Endothelial cell of umbilical vein (primary cell): ENCODE data around the gene AIG1. TPM values are rescaled to one million over a fixed set of nuclear protein-coding genes. Genes with fewer than 3 reads are reported as not detected.

Experiments used
- BruUV-seq: library from RNA; stranded (reverse); fragments of 400-500 nt; replicated peaks from 2 replicates; lab custom pipeline; 2021; lab: Mats Ljungman, UMichigan
- CTCF ChIA-PET: fragments of 300-600, 350-600 bp; sonication (Branson Sonifier 250); formaldehyde crosslinking; loops from one replicate; lab custom pipeline; 2021; ENCODE audit warnings: antibody characterized with exemption, inconsistent platforms; lab: Charles Lee
- POLR2A ChIA-PET: fragments of 300-600, 350-600 bp; sonication (Branson Sonifier 250); formaldehyde crosslinking; loops from one replicate; lab custom pipeline; 2021; ENCODE audit warnings: antibody characterized with exemption, inconsistent platforms; lab: Charles Lee
- DNase-seq: peaks from one replicate; pipeline ENCODE4 v3.0.0-alpha.2; 2011; ENCODE audit warnings: low read depth, low spot score
- FAIRE-seq: peaks from 2 replicates; lab custom pipeline; 2011; peaks lifted over from hg19 to GRCh38; lab: Jason Lieb, UNC
- H2AFZ ChIP-seq: 2 replicates; pipeline ENCODE4 v1.6.0; 2012; ENCODE audit warnings: low read depth, low read length, control low read depth, inconsistent platforms
- H3K27ac ChIP-seq: 2 replicates; pipeline ENCODE4 v1.5.1; 2011; ENCODE audit warnings: low read depth, mild to moderate bottlenecking, control low read depth, low read length, moderate library complexity; ENCODE audit not compliant: insufficient read depth
- H3K27me3 ChIP-seq, 2 experiments: 2 replicates each; pipeline versions ENCODE4 v1.6.0 to v1.6.1; 2011; ENCODE audit warnings: low read length in 2 of 2, mixed read lengths in 1 of 2; ENCODE audit not compliant: control insufficient read depth in 2 of 2, insufficient read depth in 2 of 2
- H3K36me3 ChIP-seq, 2 experiments: 2 replicates in 1 of 2; 3 replicates in 1 of 2; pipeline ENCODE4 v1.5.1; 2011; ENCODE audit warnings: low read length in 2 of 2, mild to moderate bottlenecking in 1 of 2, moderate library complexity in 1 of 2; ENCODE audit not compliant: control insufficient read depth in 2 of 2, insufficient read depth in 2 of 2; ENCODE audit errors: extremely low read depth in 1 of 2
- H3K4me1 ChIP-seq: 3 replicates; pipeline ENCODE4 v1.5.1; 2011; ENCODE audit warnings: mild to moderate bottlenecking, low read length; ENCODE audit not compliant: control insufficient read depth, insufficient read depth; ENCODE audit errors: extremely low read depth
- H3K4me2 ChIP-seq: 2 replicates; pipeline ENCODE4 v1.6.1; 2011; ENCODE audit warnings: low read length, control low read depth, mixed read lengths; ENCODE audit not compliant: insufficient read depth
- H3K4me3 ChIP-seq, 3 experiments: fragments of 200-600 bp in 1 of 3; sonication (generic), shearing (Covaris generic) in 1 of 3; replicated peaks in 1 of 3; 2 replicates each; pipeline ENCODE4 v1.5.1; 2011 to 2016; ENCODE audit warnings: control low read depth in 3 of 3, low read length in 3 of 3, mild to moderate bottlenecking in 2 of 3, inconsistent platforms in 1 of 3, low read depth in 1 of 3, moderate library complexity in 1 of 3; ENCODE audit not compliant: insufficient read depth in 1 of 3
- H3K79me2 ChIP-seq: 2 replicates; pipeline ENCODE4 v1.6.0; 2012; ENCODE audit warnings: low read length, inconsistent platforms; ENCODE audit not compliant: control insufficient read depth, insufficient read depth
- H3K9ac ChIP-seq: replicated peaks from 2 replicates; pipeline ENCODE3; 2011; ENCODE audit warnings: low read length, control low read depth; ENCODE audit not compliant: insufficient read depth; ENCODE audit errors: extremely low read depth
- H3K9me1 ChIP-seq: replicated peaks from 3 replicates; pipeline ENCODE4 v1.6.0; 2011; ENCODE audit warnings: mild to moderate bottlenecking, low read length; ENCODE audit not compliant: control insufficient read depth, insufficient read depth; ENCODE audit errors: extremely low read depth
- H3K9me3 ChIP-seq: replicated peaks from 2 replicates; pipeline ENCODE4 v1.5.1; 2012; ENCODE audit warnings: low read length, inconsistent platforms; ENCODE audit not compliant: control insufficient read depth, insufficient read depth
- H4K20me1 ChIP-seq: replicated peaks from 2 replicates; pipeline ENCODE3; 2011; ENCODE audit warnings: mild to moderate bottlenecking, low read length; ENCODE audit not compliant: control insufficient read depth, insufficient read depth; ENCODE audit errors: extremely low read depth
- CTCF ChIP-seq, 2 donors: IDR thresholded peaks; 1 replicate in 1 of 2; 2 replicates in 1 of 2; pipeline ENCODE4 v1.5.1; 2011; ENCODE audit warnings: low read length in 2 of 2, mild to moderate bottlenecking in 2 of 2, moderate library complexity in 2 of 2, control low read depth in 1 of 2, inconsistent platforms in 1 of 2, low read depth in 1 of 2; ENCODE audit not compliant: insufficient read depth in 1 of 2; ENCODE audit errors: extremely low read depth in 1 of 2
- EZH2 ChIP-seq: IDR thresholded peaks from 2 replicates; pipeline ENCODE4 v1.6.1; 2012; ENCODE audit warnings: borderline replicate concordance, low read depth, mild to moderate bottlenecking, moderate library complexity, low read length, inconsistent platforms; ENCODE audit not compliant: severe bottlenecking
- FOS ChIP-seq: IDR thresholded peaks from 2 replicates; pipeline ENCODE4 v1.6.1; 2011; ENCODE audit warnings: mild to moderate bottlenecking, low read length, moderate library complexity, borderline replicate concordance; ENCODE audit not compliant: insufficient read depth
- GATA2 ChIP-seq: IDR thresholded peaks from 2 replicates; pipeline ENCODE4 v1.7.0; 2011; ENCODE audit warnings: low read depth, mild to moderate bottlenecking, moderate library complexity, mixed read lengths, low read length; ENCODE audit not compliant: insufficient read length, insufficient read depth
- JUN ChIP-seq: IDR thresholded peaks from 2 replicates; pipeline ENCODE4 v1.6.1; 2011; ENCODE audit warnings: borderline replicate concordance, low read depth; ENCODE audit not compliant: insufficient read length, insufficient read depth
- MYC ChIP-seq: IDR thresholded peaks from one replicate; pipeline ENCODE4 v1.6.1; 2011; ENCODE audit warnings: mild to moderate bottlenecking, low read depth, low read length
- POLR2A ChIP-seq: IDR thresholded peaks from 2 replicates; pipeline ENCODE4 v1.6.1; 2012; ENCODE audit warnings: low read depth, mild to moderate bottlenecking, control low read depth, low read length
- POLR2AphosphoS5 ChIP-seq: IDR thresholded peaks from 2 replicates; pipeline ENCODE4 v1.6.1; 2012; ENCODE audit warnings: low read depth, mild to moderate bottlenecking, control low read depth, low read length, moderate library complexity; ENCODE audit not compliant: insufficient read depth
- dilution Hi-C: fragments of 300-500 bp; cut with MboI; formaldehyde crosslinking; loops from one replicate; pipeline ENCODE4 v1.15.0; 2019; ENCODE audit warnings: low sequenced_read_pairs; ENCODE audit not compliant: extremely low pct_ligation_motif_present
- intact Hi-C: fragments of 100-400 bp; cut with micrococcal nuclease; formaldehyde crosslinking; loops from one replicate; pipeline ENCODE4 v1.10.0; 2022
- polyA plus RNA-seq, 4 experiments: library from polyadenylated mRNA; depleted of rRNA in 3 of 4; stranded (reverse) in 3 of 4; unstranded in 1 of 4; fragments of >200 nt; gene quantifications; 2 replicates each; pipeline versions ENCODE4 v1.2.1 to v1.2.3, GENCODE V29; 2011 to 2012; ENCODE audit warnings: missing spikeins in 1 of 4
- total RNA-seq: library from RNA; stranded (reverse); gene quantifications from 2 replicates; pipeline ENCODE4 v1.2.3, GENCODE V29; 2021
- TF ChIP-seq, protein P1 (sequence below): IDR thresholded peaks from 2 replicates; pipeline ENCODE4 v1.6.1; 2011; ENCODE audit not compliant: insufficient read depth, insufficient read length

AIG1 gene
- total and polyA plus RNA-seq, 2 donors (not counting 3 experiments of a cell fraction or from before 2014, with no cell fraction given), result 17.7 to 22.7 TPM

DNA sequence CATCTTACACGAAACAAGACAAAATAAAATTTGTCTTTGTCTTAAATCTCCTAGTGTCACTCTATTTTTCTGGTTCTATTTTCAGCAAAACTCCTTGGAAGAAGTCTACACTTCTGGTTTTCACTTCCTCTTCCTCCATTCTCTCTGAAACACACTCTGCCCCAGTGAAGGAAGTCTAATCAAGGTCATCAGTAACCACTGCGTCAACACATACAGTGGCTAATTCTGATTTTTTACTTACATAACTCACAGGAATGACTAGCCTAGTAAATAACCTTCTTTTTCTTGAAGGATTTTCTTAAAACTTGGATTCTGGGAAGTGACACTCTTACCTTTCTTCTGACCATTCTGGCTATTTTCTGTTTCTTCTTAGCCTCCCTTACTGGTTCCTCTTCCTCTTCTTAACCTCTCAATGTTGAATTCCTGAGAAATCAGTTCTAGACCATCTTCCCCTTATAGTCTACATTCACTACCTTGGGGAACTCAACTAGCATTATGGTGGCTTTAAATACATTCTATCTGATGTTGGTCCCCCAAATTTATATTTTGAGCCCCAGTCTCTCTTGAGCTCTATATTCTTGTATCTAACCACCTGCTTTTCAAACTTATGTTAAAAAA, 37.5 kb downstream of the AIG1 start:
- H4K20me1 ChIP-seq, result no peaks in the 10 kb centered on the region
- H3K4me1 ChIP-seq, result peaks cover 4% of the 10 kb centered on the region
- H3K27ac ChIP-seq, result no peak overlapping the region
- no peaks in the 10 kb centered on the region for H3K36me3 ChIP-seq
- H3K9ac ChIP-seq, result no peak overlapping the region
- CTCF ChIA-PET, result interaction anchor here (0.9 kb wide), 1 partner anchor 56 kb away, joined by 3 read pairs; no protein-coding TSS in a partner anchor
- no TSS peak for BruUV-seq
- no peaks in the 10 kb centered on the region for H3K9me3 ChIP-seq
- H2AFZ ChIP-seq, result no peak overlapping the region
- no peaks in the 10 kb centered on the region for H3K79me2 ChIP-seq
- TF ChIP-seq GATA2, result peak; percentile 69
- TF ChIP-seq JUN, result no peak
- POLR2A ChIA-PET, result no interaction called here
- no peak overlapping the region for H3K4me3 ChIP-seq
- no peaks in the 10 kb centered on the region for H3K27me3 ChIP-seq
- H3K4me2 ChIP-seq, result no peak overlapping the region
- H3K9me1 ChIP-seq, result no peaks in the 10 kb centered on the region
- peak; percentile 48 for DNase-seq
- FAIRE-seq, result no peak
- dilution Hi-C loops (no loop called here), intact Hi-C loops (no loop called here)

DNA sequence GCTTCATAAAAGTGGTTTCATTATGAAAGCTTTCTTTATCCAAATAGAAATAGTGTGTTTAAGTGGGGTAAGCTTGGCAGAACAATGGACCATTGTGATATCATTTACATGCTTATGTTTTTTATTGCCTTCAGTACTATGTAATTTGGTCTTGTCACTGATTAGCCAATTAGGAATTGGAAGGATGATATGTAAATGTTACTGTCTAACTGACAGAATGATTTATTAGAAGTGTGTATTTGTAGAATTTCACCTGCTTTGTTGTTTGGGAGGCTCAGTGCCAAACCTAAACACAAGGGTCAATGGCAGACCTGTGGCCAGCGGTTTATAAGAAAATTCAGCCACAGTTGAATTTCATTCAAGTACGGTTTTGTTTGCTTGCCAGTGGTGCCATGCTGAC, 39.0 kb downstream of the AIG1 start:
- no peak overlapping the region for H3K9ac ChIP-seq
- no peak overlapping the region for H3K4me3 ChIP-seq
- no peak for DNase-seq
- no peak overlapping the region for H3K27ac ChIP-seq
- no peak overlapping the region for H2AFZ ChIP-seq
- FAIRE-seq, result no peak
- H3K36me3 ChIP-seq, result no peaks in the 10 kb centered on the region
- peaks cover 4% of the 10 kb centered on the region for H3K4me1 ChIP-seq
- H3K9me1 ChIP-seq, result no peaks in the 10 kb centered on the region
- H4K20me1 ChIP-seq, result no peaks in the 10 kb centered on the region
- no peak for TF ChIP-seq MYC
- no peak for TF ChIP-seq CTCF (IDR thresholded peaks at IDR 0.05; ENCODE audit: extremely low read depth in 1 of 2, insufficient read depth in 1 of 2, low read depth in 1 of 2, low read length in 2 of 2)
- no peak for TF ChIP-seq GATA2
- no peak for TF ChIP-seq EZH2
- TF ChIP-seq POLR2AphosphoS5, result no peak
- TF ChIP-seq JUN, result no peak
- TF ChIP-seq FOS, result no peak
- no peak for TF ChIP-seq POLR2A
- TF ChIP-seq, protein P1, sequence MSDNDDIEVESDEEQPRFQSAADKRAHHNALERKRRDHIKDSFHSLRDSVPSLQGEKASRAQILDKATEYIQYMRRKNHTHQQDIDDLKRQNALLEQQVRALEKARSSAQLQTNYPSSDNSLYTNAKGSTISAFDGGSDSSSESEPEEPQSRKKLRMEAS, result no peak
- dilution Hi-C loops (no loop called here), intact Hi-C loops (no loop called here)
- BruUV-seq, result no TSS peak
- CTCF ChIA-PET, result no interaction called here
- H3K4me2 ChIP-seq, result no peak overlapping the region
- POLR2A ChIA-PET, result no interaction called here
- no peaks in the 10 kb centered on the region for H3K27me3 ChIP-seq
- H3K79me2 ChIP-seq, result no peaks in the 10 kb centered on the region
- H3K9me3 ChIP-seq, result no peaks in the 10 kb centered on the region
